Fibroblast of peridontal ligament (primary cell): Measurements from ENCODE around the gene STIL.
"Not testable (repeated sequence)": the region's sequence is repeated elsewhere in the genome, so short reads cannot be mapped to it uniquely, and the experiment has no call there.

Source experiments
- DNase-seq: peaks from one replicate; pipeline ENCODE4 v3.0.0-alpha.2; 2010; ENCODE audit errors: extremely low read depth

STIL gene

GRCh38 chr1:47219590-47220220 lies 94.2 kb downstream of the STIL start:
- DNase-seq: no peak

DNA sequence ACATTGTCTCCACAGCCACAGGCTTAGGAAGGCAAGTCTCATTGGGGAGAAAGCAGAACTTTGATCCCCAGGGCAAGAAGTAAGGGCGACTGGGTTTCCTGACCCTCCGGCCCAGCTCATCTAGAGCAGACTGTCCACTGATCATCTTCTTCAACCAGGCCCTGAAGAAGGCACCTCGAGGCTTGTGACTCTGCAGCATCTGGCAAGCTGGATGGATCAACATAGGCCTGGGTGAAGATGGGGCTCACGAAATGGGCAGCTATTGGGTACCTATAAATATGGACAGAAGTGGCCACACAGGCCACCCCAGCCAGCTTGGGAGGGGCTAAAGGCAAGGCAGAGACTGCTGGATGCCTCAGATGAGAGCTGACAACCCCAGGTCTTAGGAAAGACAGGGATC lies 94.9 kb downstream of the STIL start:
- no peak for DNase-seq

GRCh38 chr1:47216278-47217059 lies 97.5 kb downstream of the STIL start:
- DNase-seq: no peak

DNA sequence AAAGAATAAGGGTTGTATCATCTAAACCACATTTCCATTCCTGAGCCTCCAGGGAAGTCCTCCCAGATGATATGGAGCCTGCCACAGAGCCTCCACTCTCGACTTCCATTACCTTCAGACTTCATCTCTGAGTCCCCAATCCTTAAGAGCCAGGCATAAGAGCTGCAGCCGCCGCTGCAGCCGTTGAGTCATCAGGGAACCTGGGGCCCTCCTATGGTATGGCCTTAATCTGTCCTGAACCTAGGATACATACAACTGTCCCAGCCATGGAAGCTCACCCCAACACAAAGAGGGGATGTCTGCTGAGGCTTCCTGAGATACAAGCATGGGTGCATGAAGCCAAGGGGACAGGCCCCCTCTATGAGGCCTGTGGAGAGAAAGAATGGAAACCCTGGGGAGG lies 98.2 kb downstream of the STIL start:
- DNase-seq: no peak

GRCh38 chr1:47214549-47214948 lies 99.4 kb downstream of the STIL start:
- DNase-seq: no peak

- DNase-seq: no peak
Measured at GRCh38 chr1:47213230-47213963, 100.5 kb downstream of the STIL start.

GRCh38 chr1:47212636-47213229 lies 101.2 kb downstream of the STIL start:
- DNase-seq: no peak

DNA sequence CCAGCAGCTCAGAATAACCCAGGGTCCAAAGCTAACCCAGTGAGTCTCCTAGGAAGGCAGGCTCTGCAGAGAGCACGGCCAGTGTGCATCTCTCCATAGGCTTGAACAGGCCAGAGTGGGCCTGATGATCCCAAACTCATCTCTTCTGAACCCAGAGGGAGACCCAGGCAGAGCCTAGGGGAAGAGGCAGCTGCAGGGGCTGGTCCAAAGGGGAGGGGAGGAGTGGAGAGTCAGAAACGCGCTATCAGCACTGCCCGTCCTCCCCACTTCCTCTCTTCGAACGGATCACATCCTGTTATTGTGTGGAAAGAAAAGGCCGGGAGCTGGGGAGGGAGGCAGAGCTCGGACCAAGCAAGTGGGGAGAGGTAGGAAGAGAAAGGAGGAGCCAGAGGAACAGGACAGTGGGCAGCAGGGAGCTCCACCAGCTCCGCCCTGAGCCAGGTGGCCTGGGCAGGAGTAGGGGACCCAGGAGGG lies 102.1 kb downstream of the STIL start:
- no peak for DNase-seq

GRCh38 chr1:47210666-47211065 lies 103.3 kb downstream of the STIL start:
- DNase-seq: no peak

DNA sequence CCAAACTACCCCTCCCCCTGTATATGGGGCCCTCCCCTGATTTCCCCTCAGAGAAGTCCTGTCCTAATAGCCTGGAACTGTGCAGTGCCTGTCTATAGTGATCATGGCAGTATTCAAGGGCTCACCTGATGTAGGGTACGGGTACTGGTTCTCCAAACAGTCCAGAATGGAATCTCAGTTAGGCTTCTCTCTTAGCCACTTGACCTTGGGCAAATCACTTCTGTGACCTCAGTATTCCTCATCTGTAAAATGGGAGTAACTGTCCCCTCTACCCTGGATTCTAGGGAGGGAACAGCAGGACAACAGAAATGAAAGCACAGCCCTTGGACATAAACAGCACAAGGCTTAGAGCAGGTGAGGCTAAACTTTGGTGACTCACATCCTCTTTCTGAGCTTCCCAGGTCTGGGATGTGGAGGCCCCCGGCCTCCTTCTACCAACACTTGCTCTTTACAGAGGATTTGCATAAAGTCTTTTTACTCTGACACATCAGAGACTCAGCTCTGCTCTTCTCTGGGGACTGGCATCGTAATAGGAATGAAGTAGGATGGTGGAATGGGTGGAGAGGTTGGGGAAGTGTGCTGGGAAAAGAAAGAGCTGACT lies 104.1 kb downstream of the STIL start:
- no peak for DNase-seq

DNA sequence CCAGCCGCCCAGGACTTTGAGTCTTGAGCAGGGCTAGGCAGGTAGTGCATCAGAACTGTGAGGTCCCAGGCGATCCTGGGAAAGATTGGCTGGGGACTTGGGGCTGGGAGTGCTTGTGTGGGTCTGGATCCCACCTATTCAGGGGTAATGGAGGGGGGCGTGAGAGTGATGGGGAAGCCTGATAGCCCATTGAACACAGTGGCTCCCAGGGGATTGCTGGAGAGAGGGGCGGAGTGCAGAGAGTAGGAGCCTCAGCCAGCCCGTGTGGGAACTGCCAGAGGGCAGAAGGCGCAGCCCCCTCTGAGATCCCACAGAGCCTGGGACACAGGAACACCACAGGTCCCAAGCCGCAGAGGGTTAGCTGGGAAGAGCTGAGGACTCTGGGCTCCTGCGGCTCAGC lies 104.9 kb downstream of the STIL start:
- DNase-seq: no peak

GRCh38 chr1:47208374-47208850 lies 105.5 kb downstream of the STIL start:
- no peak for DNase-seq

DNA sequence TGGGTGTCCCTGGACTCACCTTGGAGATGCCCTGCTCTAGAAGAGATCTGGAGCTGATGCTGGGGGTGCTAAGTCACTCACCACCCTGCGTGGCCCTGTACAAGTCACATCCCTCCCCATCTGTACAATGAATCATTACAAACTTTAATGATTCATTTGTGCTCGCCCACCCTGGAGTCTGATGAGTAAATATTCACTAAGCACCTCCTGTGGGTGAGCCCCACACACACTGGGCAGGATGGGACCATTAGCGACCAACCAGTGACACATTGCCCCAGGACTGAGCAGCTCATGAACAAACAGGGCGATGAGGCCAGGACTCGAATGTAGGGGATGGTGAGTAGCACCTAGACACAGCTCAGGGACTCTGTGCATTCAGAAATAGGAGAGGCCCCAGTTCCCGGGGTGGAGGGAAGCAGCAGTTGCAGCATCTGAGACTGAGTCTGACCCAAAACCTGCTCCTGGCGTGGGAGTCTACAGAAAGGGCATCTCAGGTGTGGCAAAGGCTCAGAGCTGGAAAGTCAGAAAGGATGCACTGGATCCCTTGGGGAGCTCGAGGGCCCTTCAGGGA lies 106.1 kb downstream of the STIL start:
- no peak for DNase-seq

DNA sequence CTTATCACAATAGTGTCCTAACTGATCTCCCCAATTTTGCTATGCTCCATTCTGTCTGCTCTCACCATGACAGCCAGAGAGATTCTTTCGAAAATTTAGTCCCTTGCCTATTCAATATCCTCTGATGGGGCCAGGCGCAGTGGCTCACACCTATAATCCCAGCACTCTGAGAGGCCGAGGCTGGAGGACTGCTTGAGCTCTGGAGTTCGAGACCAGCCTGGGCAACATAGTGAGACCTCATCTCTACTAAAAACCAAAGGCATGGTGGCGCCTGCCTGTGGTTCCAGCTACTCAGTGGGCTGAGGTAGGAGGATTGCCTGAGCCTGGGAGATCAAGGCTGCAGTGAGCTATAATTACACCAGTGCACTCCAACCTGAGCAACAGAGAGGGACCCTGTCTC lies 108.0 kb downstream of the STIL start:
- no peak for DNase-seq

DNA sequence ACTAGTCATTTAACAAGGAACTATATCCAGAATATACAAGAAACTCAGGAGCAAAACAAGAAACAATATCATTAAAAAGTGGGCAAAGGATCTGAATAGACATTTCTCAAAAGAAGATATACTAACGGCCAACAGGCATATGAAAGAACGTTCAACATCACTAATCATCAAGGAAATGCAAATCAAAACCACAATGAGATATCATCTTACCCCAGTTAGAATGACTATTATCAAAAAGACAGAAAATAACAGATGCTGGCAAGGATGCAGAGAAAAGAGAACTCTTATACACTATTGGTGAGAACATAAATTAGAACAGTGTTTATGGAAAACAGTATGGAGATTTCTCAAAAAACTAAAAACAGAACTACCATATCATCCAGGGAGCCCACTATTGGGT lies 110.4 kb downstream of the STIL start:
- DNase-seq: not testable (repeated sequence)

DNA sequence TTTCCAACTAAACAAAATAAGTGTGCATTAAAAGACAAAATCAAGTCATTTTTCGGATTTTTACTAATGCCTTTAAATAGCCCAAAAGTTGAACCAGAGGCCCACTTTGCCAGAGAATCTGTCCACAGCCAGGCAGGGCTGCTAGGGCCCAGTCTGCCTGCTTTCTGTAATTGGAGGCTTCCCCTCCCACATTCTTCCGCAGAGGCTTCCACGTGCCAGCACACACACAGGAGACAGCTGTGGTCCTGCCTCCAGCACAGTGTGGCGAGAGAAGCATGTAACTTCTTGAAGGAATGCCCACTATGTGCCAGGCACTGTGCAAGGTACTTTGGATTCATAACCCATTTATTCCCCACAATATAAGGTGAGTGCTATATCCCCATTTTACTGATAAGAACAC lies 112.8 kb downstream of the STIL start:
- DNase-seq: peak; percentile 11
